Cardiac septum (tissue), 1 donor: ENCODE measurements around the gene ATP8B3. TPM values are rescaled to one million over a fixed set of nuclear protein-coding genes. Genes with fewer than 3 reads are reported as not detected.
"Not testable (repeated sequence)": the region's sequence is repeated elsewhere in the genome, so short reads cannot be mapped to it uniquely, and the experiment has no call there.

Source experiments
- DNase-seq: peaks from one replicate; pipeline ENCODE4 v3.0.0-alpha.2; 2020; ENCODE audit warnings: low spot score
- intact Hi-C: fragments of 100-400 bp; cut with DNase I; formaldehyde crosslinking; loops from one replicate; pipeline ENCODE4 v1.14.0; 2022
- total RNA-seq: library from RNA; stranded (reverse); fragmentation: NEBNext Ultra II Directional; extraction: Animal tissue kit (Norgen Biotek cat#: 25700); gene quantifications from one replicate; pipeline ENCODE4 v1.2.1, GENCODE V29; 2021
- donor health status: DM: no; HTN: no; CAD: no.

The ATP8B3 gene
- total RNA-seq, 1 donor from 2014 or later, result 0.78 TPM

GRCh38 chr19:1763648-1764639 is 48.1 kb downstream of the ATP8B3 start:
- no peak for DNase-seq
- intact Hi-C loops, result no loop called here

GRCh38 chr19:1762243-1763117 is 49.6 kb downstream of the ATP8B3 start:
- DNase-seq, result no peak
- intact Hi-C loops, result no loop called here

- intact Hi-C loops, result no loop called here
- DNase-seq, result no peak
Measured at GRCh38 chr19:1761528-1762242, 50.4 kb downstream of the ATP8B3 start.

GRCh38 chr19:1760786-1761527 is 51.1 kb downstream of the ATP8B3 start:
- intact Hi-C loops, DNase-seq: not testable (repeated sequence)

GRCh38 chr19:1760020-1760419 is 52.1 kb downstream of the ATP8B3 start:
- no peak for DNase-seq
- intact Hi-C loops, result no loop called here

- intact Hi-C loops, result no loop called here
- no peak for DNase-seq
Measured at GRCh38 chr19:1758959-1759903, 52.8 kb downstream of the ATP8B3 start.

GRCh38 chr19:1758231-1758577 is 53.9 kb downstream of the ATP8B3 start:
- intact Hi-C loops, result no loop called here

GRCh38 chr19:1757468-1758230 is 54.4 kb downstream of the ATP8B3 start:
- DNase-seq, result no peak
- intact Hi-C loops, result no loop called here

More at GRCh38 chr19:1758231-1758577, 53.9 kb downstream of the ATP8B3 start:
- no peak for DNase-seq

- no peak for DNase-seq
- intact Hi-C loops, result no loop called here
Measured at GRCh38 chr19:1756705-1757465, 55.2 kb downstream of the ATP8B3 start.

GRCh38 chr19:1756264-1756663 is 55.8 kb downstream of the ATP8B3 start:
- intact Hi-C loops, result no loop called here
- no peak for DNase-seq

GRCh38 chr19:1755467-1756171 is 56.5 kb downstream of the ATP8B3 start:
- DNase-seq, result no peak
- intact Hi-C loops, result no loop called here

GRCh38 chr19:1754636-1755466 is 57.2 kb downstream of the ATP8B3 start:
- intact Hi-C loops, result no loop called here
- DNase-seq, result no peak

GRCh38 chr19:1754018-1754635 is 57.9 kb downstream of the ATP8B3 start:
- no peak for DNase-seq
- intact Hi-C loops, result no loop called here
